HG03432 (cell line): Measurements from ENCODE around the gene GRK1.

Experiments
- ATAC-seq: cut with Tn5 transposase; IDR thresholded peaks from one replicate; pipeline ENCODE4 v1.9.1; 2021; ENCODE audit warnings: mild to moderate bottlenecking, moderate library complexity; ENCODE audit not compliant: unreplicated experiment

Gene GRK1

DNA sequence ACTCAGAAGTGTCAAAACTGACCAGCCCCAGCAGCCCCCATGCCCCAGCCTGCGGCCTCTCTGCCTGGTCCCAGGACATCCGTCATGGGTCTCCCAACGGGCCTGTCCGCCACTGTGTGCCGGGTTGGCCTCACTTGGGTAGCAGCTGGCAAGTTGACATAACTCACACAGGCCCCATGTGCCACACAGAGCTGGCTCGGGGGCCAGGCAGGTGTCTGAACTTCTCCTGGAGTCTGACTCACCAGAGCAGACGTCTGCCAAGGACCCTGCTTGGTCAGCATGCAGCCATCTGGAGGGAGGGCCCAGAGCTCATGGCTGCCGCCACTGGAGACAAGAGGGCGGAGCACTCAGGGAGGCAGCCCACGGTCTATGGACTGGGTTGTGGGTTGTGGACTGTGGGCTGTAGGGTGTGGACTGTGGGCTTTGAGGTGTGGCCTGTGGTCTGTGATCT lies 60.0 kb downstream of the GRK1 start:
- ATAC-seq: no peak

GRCh38 chr13:113728571-113729054 lies 61.6 kb downstream of the GRK1 start:
- no peak for ATAC-seq

DNA sequence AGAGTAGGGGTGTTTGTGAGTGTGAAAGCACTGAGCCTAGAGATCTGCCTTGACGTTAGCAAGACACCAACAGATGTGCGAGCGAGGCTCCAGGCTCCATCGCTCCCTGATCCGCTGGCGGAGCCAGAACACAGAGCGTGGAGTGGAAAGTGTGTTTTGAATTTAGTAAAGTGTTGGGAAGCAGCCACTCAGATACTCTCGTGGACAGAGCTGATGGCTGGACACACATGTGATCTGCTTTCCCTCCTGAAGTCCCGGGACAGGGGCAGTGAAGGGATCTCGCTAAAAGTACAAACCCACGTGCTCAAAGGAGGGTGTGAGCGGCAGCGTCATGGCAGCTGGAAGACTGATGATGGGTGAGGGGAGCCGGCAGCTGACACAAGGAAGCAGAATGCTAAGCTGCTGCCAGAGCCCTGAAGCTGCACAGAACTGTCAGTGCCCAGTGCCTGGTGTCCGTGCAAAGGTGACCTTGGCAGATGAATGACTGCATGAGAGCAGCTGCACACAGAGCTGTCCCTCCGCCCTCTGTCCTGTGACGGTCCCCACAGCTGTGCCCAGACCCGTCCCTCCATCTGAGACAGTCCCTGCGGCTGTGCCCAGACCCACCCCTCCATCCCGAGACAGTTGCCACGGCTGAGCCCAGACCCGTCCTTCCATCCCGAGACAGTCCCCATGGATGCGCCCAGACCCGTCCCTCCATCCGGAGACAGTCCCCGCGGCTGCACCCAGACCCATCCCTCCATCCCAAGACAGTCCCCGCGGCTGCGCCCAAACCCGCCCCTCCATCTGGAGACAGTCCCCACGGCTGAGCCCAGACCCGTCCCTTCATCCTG lies 62.4 kb downstream of the GRK1 start:
- no peak for ATAC-seq

GRCh38 chr13:113730258-113730691 lies 63.3 kb downstream of the GRK1 start:
- no peak for ATAC-seq

- no peak for ATAC-seq
Observed at GRCh38 chr13:113730831-113731191, 63.8 kb downstream of the GRK1 start.

- ATAC-seq: no peak
Observed at GRCh38 chr13:113731192-113732175, 64.5 kb downstream of the GRK1 start.

DNA sequence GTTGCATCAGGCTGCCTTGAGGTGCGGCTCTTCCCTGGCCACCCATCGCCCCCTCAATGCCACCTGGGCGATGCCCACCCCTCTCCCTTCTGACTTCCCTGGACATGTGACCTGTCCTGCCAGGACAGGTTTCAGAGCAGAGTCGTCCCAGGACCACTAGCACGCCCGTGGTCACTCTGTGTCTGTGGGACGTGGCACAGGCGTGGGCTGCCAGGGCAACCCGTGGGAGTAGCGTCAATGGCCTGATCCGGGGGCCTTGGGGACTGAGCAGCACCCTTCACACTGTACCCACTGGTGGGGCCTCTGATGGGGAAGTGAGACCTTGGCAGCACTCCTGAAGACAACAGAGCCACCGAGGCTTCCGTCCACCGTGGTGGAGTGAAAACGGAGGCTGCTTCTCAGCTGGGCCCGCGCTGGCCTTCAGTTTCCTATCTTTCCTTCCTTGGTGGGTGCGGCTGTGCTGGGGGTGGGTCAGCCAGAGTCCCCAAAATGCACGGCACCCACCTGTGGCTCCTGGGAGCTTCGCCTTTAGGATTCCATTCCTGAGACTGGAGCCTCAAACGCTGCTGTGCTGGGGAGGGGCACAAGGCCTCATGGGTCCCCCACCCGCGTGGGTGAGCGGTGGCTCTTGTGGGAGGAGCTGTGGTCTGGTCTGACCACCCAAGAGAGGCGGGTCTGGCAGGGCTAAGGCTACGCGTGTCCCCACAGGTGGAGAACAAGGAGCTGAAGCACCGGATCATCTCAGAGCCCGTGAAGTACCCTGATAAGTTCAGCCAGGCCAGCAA lies 65.3 kb downstream of the GRK1 start:
- no peak for ATAC-seq

DNA sequence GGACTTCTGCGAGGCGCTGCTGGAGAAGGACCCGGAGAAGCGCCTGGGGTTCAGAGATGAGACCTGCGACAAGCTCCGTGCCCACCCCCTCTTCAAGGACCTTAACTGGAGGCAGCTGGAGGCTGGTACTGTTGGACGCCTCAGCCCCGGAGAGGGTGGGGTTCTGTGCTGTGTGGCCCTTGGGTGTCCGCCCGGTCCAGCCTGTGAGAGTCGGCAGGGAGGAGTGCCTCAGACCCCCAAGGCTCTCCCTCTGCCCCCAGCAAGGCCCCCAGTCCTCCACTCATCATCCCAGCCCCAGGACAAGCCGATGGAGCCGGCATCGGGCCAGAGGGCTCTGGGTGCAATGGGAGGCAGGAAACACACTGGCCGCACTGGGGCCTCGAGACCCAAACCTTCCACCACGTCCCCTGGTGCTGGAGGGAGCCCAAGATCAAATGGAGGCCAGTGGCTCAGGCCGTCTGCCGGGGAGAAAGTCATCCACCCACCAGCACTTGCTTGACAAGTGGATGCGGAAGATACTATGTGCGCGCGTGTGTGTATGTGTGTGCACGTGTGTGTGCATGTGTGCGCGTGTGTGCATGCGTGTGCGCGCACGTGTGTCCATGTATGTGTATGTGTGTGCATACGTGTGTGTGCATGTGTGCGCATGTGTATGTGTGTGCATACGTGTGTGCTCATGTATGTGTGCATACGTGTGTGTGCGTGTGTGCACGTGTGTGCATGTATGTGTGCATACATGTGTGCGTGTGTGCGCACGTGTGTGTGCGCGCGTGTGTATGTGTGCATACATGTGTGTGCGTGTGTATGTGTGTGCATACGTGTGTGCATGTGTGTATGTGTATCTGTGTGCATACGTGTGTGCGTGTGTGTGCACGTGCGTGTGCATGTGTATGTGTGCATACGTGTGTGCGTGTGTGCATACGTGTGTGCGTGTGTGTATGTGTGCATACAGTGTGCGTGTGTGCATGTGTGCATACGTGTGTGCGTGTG lies 66.2 kb downstream of the GRK1 start:
- ATAC-seq: no peak

GRCh38 chr13:113734099-113734825 lies 67.2 kb downstream of the GRK1 start:
- ATAC-seq: no peak

GRCh38 chr13:113734826-113735125 lies 67.8 kb downstream of the GRK1 start:
- no peak for ATAC-seq

- ATAC-seq: no peak
Observed at GRCh38 chr13:113735194-113735593, 68.2 kb downstream of the GRK1 start.

DNA sequence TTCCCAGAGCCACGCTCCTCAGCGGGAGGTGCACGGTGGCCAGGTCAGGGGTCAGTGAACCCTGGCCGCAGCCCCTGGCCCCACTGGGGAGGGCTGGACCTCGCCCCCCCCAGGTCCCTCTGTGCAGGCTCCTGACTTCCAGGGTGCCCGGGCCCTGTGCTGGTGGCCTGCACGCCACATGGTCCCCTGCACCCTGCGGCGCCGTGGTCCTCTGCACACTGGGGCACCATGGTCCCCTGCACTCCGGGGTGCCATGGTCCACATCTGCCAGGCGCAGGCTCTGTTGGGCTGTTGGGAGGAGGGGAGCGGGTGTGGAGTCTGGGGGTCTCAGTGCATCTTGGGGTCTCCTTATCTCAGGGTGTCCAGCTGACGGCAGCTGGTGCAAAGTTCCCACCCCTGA lies 68.7 kb downstream of the GRK1 start:
- ATAC-seq: no peak

DNA sequence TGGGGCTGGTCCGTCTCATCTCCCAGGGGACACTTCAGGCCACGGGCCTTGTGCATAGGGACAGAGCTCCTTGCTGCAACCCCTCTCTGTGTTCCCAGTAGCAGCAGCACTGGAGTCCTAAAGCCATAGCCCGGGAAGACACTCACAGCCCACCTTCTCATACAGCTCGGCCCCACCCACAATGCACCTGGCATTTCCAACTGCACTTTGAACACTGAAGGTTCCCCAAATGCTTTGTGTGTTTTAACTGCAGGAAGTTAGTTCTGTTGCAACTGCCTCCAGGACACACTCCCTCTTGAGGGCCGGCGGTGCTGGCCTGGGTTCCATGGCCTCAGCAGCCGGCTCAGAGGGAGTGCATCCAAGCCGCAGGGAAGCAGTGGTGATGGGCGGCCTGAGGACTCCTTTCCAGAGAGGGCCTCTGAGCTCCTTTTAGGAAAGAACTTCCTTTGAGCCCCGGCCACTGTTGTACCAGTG lies 69.3 kb downstream of the GRK1 start:
- ATAC-seq: no peak

GRCh38 chr13:113737803-113738202 lies 70.8 kb downstream of the GRK1 start:
- ATAC-seq: no peak

GRCh38 chr13:113739527-113740285 lies 72.7 kb downstream of the GRK1 start:
- no peak for ATAC-seq

DNA sequence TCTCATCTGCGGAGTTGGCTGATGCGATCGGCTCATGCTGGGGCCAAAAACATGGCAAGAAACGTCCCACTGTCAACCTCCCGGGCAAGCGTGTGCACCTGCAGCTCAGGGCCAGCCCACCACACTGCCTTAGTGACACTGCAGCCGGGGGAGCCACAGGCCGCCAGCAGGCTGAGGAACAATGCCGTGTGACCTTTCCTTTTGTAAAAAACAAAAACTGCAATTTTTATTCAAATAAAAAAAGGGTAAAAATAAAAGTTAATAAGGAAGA lies 73.2 kb downstream of the GRK1 start:
- no peak for ATAC-seq

DNA sequence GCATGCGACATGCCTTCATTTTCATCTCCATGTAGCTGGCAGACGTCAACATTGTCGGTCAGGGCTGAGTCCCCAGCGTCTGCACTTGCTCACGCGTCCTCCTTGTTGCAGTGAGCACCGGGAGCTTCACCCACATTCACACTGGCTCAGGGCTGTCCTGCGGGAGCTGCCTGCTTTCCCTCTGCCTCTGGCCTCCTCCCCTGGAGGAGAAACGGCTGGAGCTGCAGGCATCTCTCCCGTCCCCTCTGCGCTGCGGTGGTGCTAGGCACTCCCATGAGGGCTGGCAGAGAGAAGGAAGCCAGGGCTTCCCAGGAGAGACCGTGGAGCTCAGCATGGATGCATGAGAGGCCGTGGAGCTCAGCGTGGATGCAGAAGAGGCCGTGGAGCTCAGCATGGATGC lies 73.6 kb downstream of the GRK1 start:
- no peak for ATAC-seq

DNA sequence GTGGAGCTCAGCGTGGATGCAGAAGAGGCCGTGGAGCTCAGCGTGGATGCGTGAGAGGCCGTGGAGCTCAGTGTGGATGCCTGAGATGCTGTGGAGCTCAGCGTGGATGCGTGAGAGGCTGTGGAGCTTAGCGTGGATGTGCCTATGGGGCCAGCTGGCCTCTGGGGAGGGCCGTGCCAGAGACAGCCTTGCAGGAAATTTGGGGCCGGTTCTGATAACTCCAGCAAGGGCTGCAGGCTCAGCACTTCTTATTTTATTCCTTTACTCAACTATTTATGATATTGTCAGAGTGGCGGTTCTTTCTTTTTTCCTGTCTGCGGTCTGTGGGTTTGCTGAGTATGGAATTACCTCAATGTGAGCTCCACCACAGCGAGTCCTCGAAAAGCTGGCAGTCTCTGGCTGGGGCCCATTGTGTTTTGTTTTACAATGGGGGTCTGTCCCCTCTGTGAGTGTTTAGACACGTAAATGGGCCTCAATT lies 74.2 kb downstream of the GRK1 start:
- no peak for ATAC-seq
